Effector CD8-positive, alpha-beta T cell (primary cell): ENCODE measurements around the gene KLHL29.

Experiments
- DNase-seq: peaks from one replicate; lab custom pipeline; 2025; lab: John Stamatoyannopoulos, UW

Gene KLHL29

GRCh38 chr2:23550553-23550952, 165.6 kb downstream of the KLHL29 start:
- no peak for DNase-seq

DNA sequence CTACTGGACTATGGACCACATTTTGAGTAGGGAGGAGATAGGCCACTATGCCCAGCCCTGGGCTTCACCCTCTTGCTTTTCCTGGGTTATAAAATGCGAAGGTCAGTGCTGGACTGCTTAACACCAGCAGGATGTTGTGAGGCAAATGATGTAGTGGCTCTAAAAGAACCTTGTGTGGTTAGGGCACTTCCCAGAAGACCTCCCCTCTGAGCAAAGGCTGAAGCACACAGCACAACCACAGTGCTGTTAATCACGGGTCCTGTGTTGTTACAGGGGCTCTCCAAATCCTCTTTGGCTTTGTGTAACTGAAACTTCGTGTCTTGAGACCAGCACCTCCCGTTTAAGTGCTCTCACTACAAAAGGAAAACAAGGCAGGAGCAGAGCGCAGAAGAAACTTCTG, 166.9 kb downstream of the KLHL29 start:
- no peak for DNase-seq

- no peak for DNase-seq
Measured at GRCh38 chr2:23553561-23553960, 168.6 kb downstream of the KLHL29 start.

GRCh38 chr2:23554054-23554697, 169.2 kb downstream of the KLHL29 start:
- no peak for DNase-seq

GRCh38 chr2:23555944-23556343, 171.0 kb downstream of the KLHL29 start:
- DNase-seq = no peak

- no peak for DNase-seq
Measured at GRCh38 chr2:23556929-23557328, 171.9 kb downstream of the KLHL29 start.

DNA sequence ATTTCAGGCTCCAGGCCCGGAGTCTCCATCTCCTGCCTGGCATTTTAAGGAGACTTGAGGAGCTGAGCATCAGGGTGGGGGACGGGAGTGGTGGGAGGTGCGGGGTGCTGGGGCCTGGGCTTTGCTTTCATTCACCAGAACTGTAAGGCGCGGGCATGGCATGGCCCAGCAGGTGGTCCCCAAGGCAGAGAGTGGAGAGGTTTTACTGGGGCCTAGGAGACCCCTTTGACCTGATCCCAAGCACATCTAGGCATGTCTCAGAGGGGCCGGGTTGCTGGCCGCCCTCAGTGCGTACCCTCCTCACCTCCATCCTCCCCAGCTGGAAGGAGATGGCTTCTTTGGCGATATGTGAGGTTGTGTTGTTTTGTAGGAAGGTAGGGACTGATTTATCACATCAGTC, 172.5 kb downstream of the KLHL29 start:
- no peak for DNase-seq

DNA sequence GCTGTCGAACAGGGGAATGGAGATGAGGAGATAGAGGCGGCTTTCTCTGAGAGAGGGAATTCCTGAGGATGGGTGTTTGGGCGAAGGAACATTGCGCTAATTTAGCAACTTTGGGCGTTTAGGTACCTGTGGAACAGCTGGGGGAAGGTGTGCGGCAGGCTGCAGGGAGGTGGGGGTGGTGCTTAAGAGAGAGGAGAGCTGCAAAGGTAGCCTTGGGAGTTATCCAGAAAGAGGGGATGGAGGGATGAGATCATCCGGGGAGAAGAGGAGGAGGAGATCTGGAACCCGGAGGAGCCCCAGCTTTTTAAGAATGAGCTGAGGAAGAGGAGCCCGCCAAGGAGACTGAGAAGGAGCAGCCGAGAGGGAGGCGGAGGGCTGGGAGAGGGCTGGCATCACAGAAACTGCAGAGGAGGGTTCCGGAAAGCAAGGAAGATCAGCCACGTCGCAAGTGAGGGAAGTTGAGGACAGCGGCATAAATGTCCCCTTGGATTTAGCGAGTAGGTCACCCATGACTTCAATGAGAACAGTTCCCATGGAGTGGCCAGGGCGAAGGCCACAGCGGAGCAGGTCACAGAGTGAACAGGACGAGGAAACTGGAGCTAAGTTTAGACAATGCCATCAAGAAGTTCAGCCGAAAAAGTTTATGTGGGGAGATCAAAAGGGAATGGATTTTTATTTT, 174.7 kb downstream of the KLHL29 start:
- no peak for DNase-seq

DNA sequence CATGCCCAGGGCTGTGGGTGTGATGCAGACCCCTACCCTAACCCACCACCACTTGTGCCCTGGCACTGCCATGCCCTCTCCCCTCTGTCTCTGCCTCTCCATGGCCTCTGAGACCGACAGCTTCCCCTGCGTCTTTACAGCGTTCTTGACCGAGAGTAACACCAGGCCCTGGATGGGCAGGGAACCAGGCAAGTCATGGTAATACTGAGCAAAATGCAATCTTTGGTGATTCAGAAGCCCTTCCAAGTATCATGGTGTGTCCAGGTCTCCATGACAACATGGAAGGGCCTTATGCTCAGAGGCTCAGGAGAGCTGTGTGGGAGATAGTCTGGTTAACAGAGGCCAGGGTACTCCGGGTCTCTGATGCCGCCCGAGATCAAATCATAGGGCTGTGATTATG, 176.1 kb downstream of the KLHL29 start:
- DNase-seq = no peak

- no peak for DNase-seq
Measured at GRCh38 chr2:23561544-23561943, 176.6 kb downstream of the KLHL29 start.

DNA sequence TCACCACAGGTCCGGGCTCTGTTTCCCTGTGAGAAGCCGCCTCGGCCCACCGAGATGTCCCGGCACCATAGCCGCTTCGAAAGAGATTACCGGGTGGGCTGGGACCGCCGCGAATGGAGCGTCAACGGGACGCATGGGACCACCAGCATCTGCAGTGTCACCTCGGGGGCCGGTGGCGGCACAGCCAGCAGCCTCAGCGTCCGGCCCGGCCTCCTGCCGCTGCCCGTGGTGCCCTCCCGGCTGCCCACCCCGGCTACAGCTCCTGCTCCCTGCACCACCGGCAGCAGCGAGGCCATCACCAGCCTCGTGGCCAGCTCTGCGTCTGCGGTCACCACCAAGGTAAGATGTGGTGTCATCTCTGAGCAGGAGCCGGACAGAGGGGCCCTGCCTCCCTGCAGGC, 177.2 kb downstream of the KLHL29 start:
- DNase-seq = no peak

DNA sequence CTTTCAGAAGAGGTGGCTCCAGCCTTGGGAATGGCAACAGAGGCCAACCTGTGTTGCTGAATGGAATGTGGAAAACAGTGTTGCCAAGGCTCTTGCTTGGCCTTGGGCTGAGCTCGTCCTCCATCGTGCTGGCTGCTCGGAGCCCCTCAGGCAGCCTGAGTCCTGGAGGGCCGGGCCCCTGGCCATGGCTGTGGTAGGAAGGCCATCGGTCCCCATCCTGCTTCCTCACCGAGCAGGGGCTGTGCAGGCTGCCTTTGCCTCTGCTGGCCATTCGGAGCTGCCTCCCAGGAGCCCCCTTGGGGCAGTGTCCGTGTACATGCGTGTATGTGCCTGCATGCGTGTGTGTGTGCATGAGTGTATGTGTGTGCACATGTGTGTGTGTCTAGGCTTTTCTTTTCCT, 178.2 kb downstream of the KLHL29 start:
- DNase-seq = no peak

GRCh38 chr2:23563673-23564614, 179.0 kb downstream of the KLHL29 start:
- no peak for DNase-seq

- no peak for DNase-seq
Measured at GRCh38 chr2:23564615-23564960, 179.6 kb downstream of the KLHL29 start.

- DNase-seq = no peak
Measured at GRCh38 chr2:23565374-23565773, 180.4 kb downstream of the KLHL29 start.

DNA sequence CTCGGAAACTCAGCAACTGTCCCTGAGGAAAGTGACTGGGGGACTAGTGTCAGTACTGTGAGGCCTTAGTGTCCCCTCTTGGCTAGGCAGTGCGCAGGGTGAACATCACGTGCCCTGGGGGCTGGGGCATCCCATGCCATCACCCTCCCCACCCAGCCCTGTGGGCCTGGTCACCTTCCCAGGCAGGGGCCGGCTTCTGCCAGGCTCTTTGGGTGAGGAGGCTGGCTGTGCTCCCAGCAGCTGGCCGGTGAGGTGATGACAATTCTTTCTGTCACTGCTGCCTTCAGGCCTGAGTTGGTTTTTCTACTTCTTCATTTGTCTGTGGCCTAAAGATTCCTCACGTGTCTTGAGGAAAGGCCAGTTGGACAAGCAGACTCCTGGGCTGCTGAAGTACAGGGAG, 180.8 kb downstream of the KLHL29 start:
- no peak for DNase-seq

DNA sequence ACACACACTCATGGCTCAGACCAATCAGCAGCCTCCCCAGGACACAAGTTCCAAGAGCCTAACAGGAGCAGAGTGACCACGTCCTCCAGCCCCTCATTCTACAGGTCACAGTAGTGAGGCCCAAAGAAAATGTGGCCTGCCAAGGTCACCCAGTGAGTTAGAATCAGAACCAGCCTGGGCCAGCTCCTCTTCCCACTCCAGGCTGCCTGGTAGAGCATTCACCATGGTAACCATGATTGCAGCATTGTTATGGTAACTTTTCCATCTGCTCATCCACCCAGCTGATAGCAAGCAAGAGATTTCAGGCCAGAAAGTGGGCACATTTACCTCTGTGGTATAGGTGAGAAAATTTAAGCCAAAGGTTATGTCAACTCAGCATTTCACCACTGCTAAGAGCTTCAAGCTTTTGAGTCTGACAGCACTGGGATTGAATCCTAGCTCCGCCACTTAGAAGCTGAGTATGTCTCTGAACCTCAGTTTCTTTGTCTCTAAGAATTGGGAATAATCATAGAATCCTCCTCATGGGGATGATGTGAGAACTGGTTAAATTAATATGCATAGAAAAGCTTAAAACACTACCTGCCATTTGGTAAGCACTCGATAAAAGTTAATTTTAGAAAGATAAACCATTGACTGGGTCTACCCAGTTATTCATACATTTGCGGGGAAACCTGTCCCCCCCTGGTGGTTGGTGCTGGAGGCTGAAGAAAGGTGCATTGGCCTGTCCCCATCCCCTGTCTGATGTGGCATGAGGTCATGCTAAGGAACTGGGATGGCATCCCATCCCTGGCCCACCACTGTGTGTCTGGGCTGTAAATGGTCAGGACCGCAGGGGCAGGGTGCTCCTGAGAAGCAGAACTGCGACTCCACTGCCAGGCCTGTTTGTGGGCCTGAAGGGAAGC, 181.5 kb downstream of the KLHL29 start:
- DNase-seq = peak; percentile 14

- no peak for DNase-seq
Measured at GRCh38 chr2:23567161-23567756, 182.3 kb downstream of the KLHL29 start.

GRCh38 chr2:23568211-23568610, 183.2 kb downstream of the KLHL29 start:
- no peak for DNase-seq

- DNase-seq = no peak
Measured at GRCh38 chr2:23568626-23569190, 183.7 kb downstream of the KLHL29 start.

DNA sequence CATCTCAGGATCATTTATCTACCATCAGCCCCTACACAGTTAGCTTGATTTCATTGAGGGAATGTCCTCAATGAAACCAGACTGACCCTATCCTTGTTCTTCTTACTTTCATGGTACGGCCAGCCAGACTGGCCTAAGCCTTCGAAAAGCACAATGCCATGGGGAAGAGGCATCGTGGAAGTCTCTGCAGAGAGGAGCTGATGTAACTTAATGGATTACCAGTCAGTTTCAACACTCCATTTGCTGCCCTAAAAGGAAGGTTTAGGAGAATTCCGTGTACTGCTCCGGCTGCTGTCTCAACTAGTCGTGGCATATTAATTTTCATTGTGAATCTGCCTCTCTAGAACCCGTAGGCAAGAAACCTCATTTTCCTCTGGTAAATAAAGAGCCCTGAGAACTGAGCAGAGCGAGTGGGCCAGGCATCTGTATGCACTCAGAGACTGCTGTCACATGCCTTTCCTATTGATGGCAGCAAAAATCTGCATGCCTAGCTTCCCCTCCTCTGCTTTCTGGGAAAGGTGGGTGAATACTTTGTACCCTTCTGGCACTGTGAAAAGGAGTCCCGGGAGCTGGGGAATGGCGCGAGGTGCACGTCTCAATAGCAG, 184.9 kb downstream of the KLHL29 start:
- DNase-seq = no peak
